Hepatocyte (in vitro differentiated cells): ENCODE measurements around the gene ZNF205.
A peak's percentile ranks its signal among the peaks of the same experiment; 100 is the strongest.

Experiments
- EZH2 ChIP-seq: fragments of 200-600 bp; sonication (generic); IDR thresholded peaks from 2 replicates; pipeline ENCODE4 v1.6.1; 2016; ENCODE audit warnings: antibody characterized with exemption, mild to moderate bottlenecking, borderline replicate concordance
- TF ChIP-seq, protein P1 (sequence below): fragments of 200-600 bp; sonication (generic); IDR thresholded peaks from 2 replicates; pipeline ENCODE4 v1.5.1; 2016; ENCODE audit warnings: antibody characterized with exemption, mild to moderate bottlenecking; ENCODE audit not compliant: poor library complexity

DNA sequence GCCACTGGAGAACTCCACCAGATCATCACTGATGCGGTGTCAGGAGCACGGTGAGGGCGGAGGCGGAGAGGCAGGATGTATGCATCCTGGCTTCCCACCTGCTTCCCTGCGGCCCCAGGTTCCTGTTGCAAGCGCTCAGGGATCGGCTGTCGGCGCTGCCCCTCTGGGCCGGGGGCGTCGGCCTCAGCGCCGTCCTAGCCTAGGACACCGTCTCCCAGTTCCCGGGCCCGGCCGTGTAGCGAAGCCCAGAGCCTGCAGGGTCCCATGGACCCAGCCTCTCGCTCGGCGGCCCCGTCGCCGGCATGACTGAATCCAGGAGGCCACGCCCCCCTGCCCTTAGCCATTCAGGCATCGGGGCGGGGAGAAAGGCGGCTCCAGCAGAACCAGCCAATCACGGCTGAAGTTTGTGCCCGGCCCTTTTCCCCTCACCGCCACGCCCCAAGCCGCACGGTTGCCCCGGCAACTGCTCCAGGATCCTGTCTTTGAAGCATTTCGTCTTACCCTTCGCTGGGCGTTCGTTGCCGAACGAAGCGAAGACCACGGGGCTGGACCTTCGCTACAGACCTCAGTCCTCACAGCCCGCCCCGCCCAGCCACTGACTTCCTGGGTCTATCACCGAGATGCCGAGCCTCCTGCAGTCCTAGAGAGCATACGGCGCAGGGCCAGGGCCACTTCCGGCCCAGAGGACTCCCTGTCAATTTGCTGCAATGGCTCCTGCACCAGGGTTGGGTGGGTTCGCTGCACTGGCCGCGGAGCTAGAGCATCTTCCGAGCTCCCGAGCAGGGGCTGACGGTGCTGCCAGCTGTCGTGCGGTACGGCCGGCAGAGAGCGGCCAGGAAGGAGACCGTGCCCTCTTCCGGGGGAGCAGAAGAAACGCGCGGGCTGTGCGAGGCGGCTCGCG is 11.8 kb downstream of the ZNF205 start:
- TF ChIP-seq, protein P1, sequence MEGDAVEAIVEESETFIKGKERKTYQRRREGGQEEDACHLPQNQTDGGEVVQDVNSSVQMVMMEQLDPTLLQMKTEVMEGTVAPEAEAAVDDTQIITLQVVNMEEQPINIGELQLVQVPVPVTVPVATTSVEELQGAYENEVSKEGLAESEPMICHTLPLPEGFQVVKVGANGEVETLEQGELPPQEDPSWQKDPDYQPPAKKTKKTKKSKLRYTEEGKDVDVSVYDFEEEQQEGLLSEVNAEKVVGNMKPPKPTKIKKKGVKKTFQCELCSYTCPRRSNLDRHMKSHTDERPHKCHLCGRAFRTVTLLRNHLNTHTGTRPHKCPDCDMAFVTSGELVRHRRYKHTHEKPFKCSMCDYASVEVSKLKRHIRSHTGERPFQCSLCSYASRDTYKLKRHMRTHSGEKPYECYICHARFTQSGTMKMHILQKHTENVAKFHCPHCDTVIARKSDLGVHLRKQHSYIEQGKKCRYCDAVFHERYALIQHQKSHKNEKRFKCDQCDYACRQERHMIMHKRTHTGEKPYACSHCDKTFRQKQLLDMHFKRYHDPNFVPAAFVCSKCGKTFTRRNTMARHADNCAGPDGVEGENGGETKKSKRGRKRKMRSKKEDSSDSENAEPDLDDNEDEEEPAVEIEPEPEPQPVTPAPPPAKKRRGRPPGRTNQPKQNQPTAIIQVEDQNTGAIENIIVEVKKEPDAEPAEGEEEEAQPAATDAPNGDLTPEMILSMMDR, result peak; percentile 28
- TF ChIP-seq EZH2, result no peak
